PC-3 (cell line): ENCODE data around the gene ORC6. TPM values are rescaled to one million over a fixed set of nuclear protein-coding genes. Genes with fewer than 3 reads are reported as not detected.

Source experiments
- ATAC-seq: fragments of 200-7000 bp; cut with Tn5 transposase; 2 replicates; pipeline ENCODE4 v1.9.1; 2020; ENCODE audit warnings: mild to moderate bottlenecking, moderate library complexity
- BruUV-seq: library from RNA; stranded (reverse); fragments of 400-500 nt; replicated peaks from 2 replicates; lab custom pipeline; 2021; lab: Mats Ljungman, UMichigan
- CTCF ChIA-PET: fragments of 300-600 bp; sonication (Branson Sonifier 250); formaldehyde crosslinking; loops from one replicate; lab custom pipeline; 2022; ENCODE audit warnings: antibody characterized with exemption; lab: Charles Lee
- POLR2A ChIA-PET: fragments of 300-600 bp; sonication (Branson Sonifier 250); formaldehyde crosslinking; loops from one replicate; lab custom pipeline; 2022; ENCODE audit warnings: antibody characterized with exemption; ENCODE audit not compliant: unreplicated experiment; lab: Charles Lee
- DNase-seq: peaks from one replicate; pipeline ENCODE4 v3.0.0-alpha.2; 2015
- H2AFZ ChIP-seq: fragments of 300-600 bp; sonication (generic); 2 replicates; pipeline ENCODE4 v1.6.0; 2016; ENCODE audit warnings: antibody characterized with exemption, low read length
- H3F3A ChIP-seq: fragments of 300-600 bp; sonication (generic); one replicate; pipeline ENCODE4 v1.6.0; 2017; ENCODE audit warnings: antibody characterized with exemption, low read length, control low read depth, mild to moderate bottlenecking; ENCODE audit not compliant: unreplicated experiment
- H3K27ac ChIP-seq: fragments of 300-600 bp; sonication (generic); 2 replicates; pipeline ENCODE4 v1.5.1; 2016; ENCODE audit warnings: mild to moderate bottlenecking, low read length
- H3K27me3 ChIP-seq: fragments of 300-600 bp; sonication (generic); 2 replicates; pipeline ENCODE4 v1.6.1; 2016; ENCODE audit warnings: low read length, mixed read lengths
- H3K36me3 ChIP-seq: fragments of 300-600 bp; sonication (generic); 2 replicates; pipeline ENCODE4 v1.6.1; 2016; ENCODE audit warnings: low read depth, mixed run types, low read length, mixed read lengths
- H3K4me1 ChIP-seq: fragments of 300-600 bp; sonication (generic); 2 replicates; pipeline ENCODE4 v1.5.1; 2016; ENCODE audit warnings: low read length; ENCODE audit not compliant: insufficient read depth
- H3K4me2 ChIP-seq: fragments of 300-600 bp; sonication (generic); 2 replicates; pipeline ENCODE4 v1.6.0; 2016; ENCODE audit warnings: low read length
- H3K4me3 ChIP-seq: fragments of 300-600 bp; sonication (generic); 2 replicates; pipeline ENCODE4 v1.5.1; 2016; ENCODE audit warnings: mild to moderate bottlenecking, low read length, mixed read lengths
- H3K79me2 ChIP-seq: fragments of 300-600 bp; sonication (generic); 2 replicates; pipeline ENCODE4 v1.6.1; 2017; ENCODE audit warnings: low read length, mixed read lengths
- H3K9ac ChIP-seq: fragments of 300-600 bp; sonication (generic); 2 replicates; pipeline ENCODE4 v1.6.0; 2016; ENCODE audit warnings: mild to moderate bottlenecking, low read length
- H3K9me2 ChIP-seq: fragments of 300-600 bp; sonication (generic); replicated peaks from 2 replicates; pipeline ENCODE4 v1.6.1; 2016; ENCODE audit warnings: mixed run types, low read length, mixed read lengths
- H3K9me3 ChIP-seq: fragments of 300-600 bp; sonication (generic); 2 replicates; pipeline ENCODE4 v1.6.1; 2016; ENCODE audit warnings: low read length, mixed read lengths
- H4K20me1 ChIP-seq: fragments of 300-600 bp; sonication (generic); 2 replicates; pipeline ENCODE4 v1.6.1; 2016; ENCODE audit warnings: low read length, mixed read lengths
- CTCF ChIP-seq: fragments of 300-600 bp; sonication (generic); conservative IDR thresholded peaks from 2 replicates; pipeline ENCODE4 v1.5.1; 2017; ENCODE audit warnings: antibody characterized with exemption, low read depth, mild to moderate bottlenecking, low read length
- EZH2 ChIP-seq: fragments of 300-600 bp; sonication (generic); IDR thresholded peaks from one replicate; pipeline ENCODE4 v1.6.1; 2017; ENCODE audit warnings: antibody characterized with exemption, mild to moderate bottlenecking, low read length; ENCODE audit not compliant: unreplicated experiment
- EZH2phosphoT487 ChIP-seq: fragments of 300-600 bp; sonication (generic); IDR thresholded peaks from 2 replicates; pipeline ENCODE4 v1.6.1; 2018; ENCODE audit warnings: mild to moderate bottlenecking, antibody characterized with exemption, low read length, borderline replicate concordance
- intact Hi-C: fragments of 100-400 bp; cut with micrococcal nuclease; formaldehyde crosslinking; loops from 2 replicates; pipeline ENCODE4 v1.9.0; 2023
- total RNA-seq: library from RNA; depleted of rRNA; stranded (reverse); fragments of >200 nt; gene quantifications from 2 replicates; pipeline ENCODE4 v1.2.3, GENCODE V29; 2014

Gene ORC6
- total RNA-seq, 1 experiment from 2014 or later = 27.7 TPM

GRCh38 chr16:46700048-46700447, 10.6 kb downstream of the ORC6 start:
- Histone ChIP-seq H2AFZ (no peak overlapping the region), H3K27ac (no peak overlapping the region), H3K4me1 (no peaks in the 10 kb centered on the region), H3K36me3 (peaks cover 26% of the 10 kb centered on the region), H3K9me3 (no peaks in the 10 kb centered on the region), H3K9me2 (no peaks in the 10 kb centered on the region), H4K20me1 (no peaks in the 10 kb centered on the region), H3K4me3 (no peak overlapping the region), H3K9ac (no peak overlapping the region), H3K27me3 (no peaks in the 10 kb centered on the region), H3K79me2 (no peaks in the 10 kb centered on the region), H3K4me2 (no peak overlapping the region), H3F3A (no peaks in the 10 kb centered on the region)
- BruUV-seq = no TSS peak
- ChIA-PET POLR2A (no interaction called here), CTCF (no interaction called here)
- TF ChIP-seq CTCF (no peak), EZH2 (no peak), EZH2phosphoT487 (no peak)
- intact Hi-C loops = no loop called here
- DNase-seq = no peak
- no peak for ATAC-seq

DNA sequence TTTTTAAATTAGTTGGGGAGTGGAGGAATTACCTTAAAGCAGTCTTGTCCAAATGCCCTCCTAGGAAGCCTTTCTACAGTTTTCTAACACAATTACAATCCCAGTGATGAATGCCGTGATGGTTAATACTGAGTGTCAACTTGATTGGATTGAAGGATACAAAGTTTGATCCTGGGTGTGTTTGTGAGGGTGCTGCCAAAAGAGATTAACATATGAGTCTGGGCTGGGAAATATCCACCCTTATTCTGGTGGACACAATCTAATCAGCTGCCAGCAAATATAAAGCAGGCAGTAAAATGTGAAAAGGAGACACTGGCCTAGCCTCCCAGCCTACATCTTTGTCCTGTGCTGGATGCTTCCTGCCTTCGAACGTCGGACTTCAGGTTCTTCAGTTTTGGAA, 12.2 kb downstream of the ORC6 start:
- ChIA-PET CTCF (no interaction called here), POLR2A (no interaction called here)
- TF ChIP-seq EZH2phosphoT487 = no peak
- TF ChIP-seq EZH2 = no peak
- no peak for TF ChIP-seq CTCF
- BruUV-seq = no TSS peak
- Histone ChIP-seq H3K4me3 (no peak overlapping the region), H3K9ac (no peak overlapping the region), H3K36me3 (peaks cover 16% of the 10 kb centered on the region), H3K79me2 (no peaks in the 10 kb centered on the region), H3K9me3 (no peaks in the 10 kb centered on the region), H3F3A (no peaks in the 10 kb centered on the region), H3K4me2 (no peak overlapping the region), H3K4me1 (no peaks in the 10 kb centered on the region), H3K9me2 (no peaks in the 10 kb centered on the region), H4K20me1 (no peaks in the 10 kb centered on the region), H3K27ac (no peak overlapping the region), H3K27me3 (no peaks in the 10 kb centered on the region), H2AFZ (no peak overlapping the region)
- DNase-seq (no peak), ATAC-seq (no peak)
- intact Hi-C loops = no loop called here

- Histone ChIP-seq H3K4me3 (no peak overlapping the region), H3K9me2 (no peaks in the 10 kb centered on the region), H3K4me2 (no peak overlapping the region), H3K9ac (no peak overlapping the region), H3K27ac (no peak overlapping the region), H3K36me3 (peaks cover 12% of the 10 kb centered on the region), H3K79me2 (no peaks in the 10 kb centered on the region), H2AFZ (no peak overlapping the region), H3K9me3 (no peaks in the 10 kb centered on the region), H3K27me3 (no peaks in the 10 kb centered on the region), H4K20me1 (no peaks in the 10 kb centered on the region), H3F3A (no peaks in the 10 kb centered on the region), H3K4me1 (no peaks in the 10 kb centered on the region)
- CTCF ChIA-PET = no interaction called here
- BruUV-seq = no TSS peak
- POLR2A ChIA-PET = no interaction called here
- ATAC-seq (no peak), DNase-seq (no peak)
- TF ChIP-seq CTCF = no peak
- intact Hi-C loops = no loop called here
These were observed 12.6 kb downstream of the ORC6 start for GRCh38 chr16:46702030-46702429.
